ENCODE data around the gene LCOR. TPM values are rescaled to one million over a fixed set of nuclear protein-coding genes. Genes with fewer than 3 reads are reported as not detected.

The LCOR gene
- total and polyA plus RNA-seq, 9 of the 15 experiments (the other 6 are each of a cell fraction or from before 2014, with no cell fraction given), result 3.6 to 25.2 (median 14.4) TPM

GRCh38 chr10:96791902-96792301 lies 40.2 kb upstream of the LCOR start:
- H3K9ac ChIP-seq (ENCODE audit: insufficient read depth in 1 of 2, low read depth in 2 of 2, low read length in 2 of 2), result no peak overlapping the region
- ChIA-PET CTCF (ENCODE audit: low intra/inter-chr PET ratio) (no interaction called here), POLR2A (no interaction called here)
- H3K79me2 ChIP-seq (ENCODE audit: control insufficient read depth, insufficient read depth, low read length), result no peaks in the 10 kb centered on the region
- no TSS peak for BruUV-seq (replicated peaks)
- no peaks in the 10 kb centered on the region for H3K9me3 ChIP-seq (replicated peaks; ENCODE audit: control insufficient read depth, insufficient read depth, low read depth, low read length)
- intact Hi-C loops (cut with micrococcal nuclease) (no loop called here), in situ Hi-C loops (cut with MboI) (no loop called here)
- H3K36me3 ChIP-seq (ENCODE audit: control insufficient read depth, insufficient read depth, low read length), result no peaks in the 10 kb centered on the region
- no peaks in the 10 kb centered on the region for H3K27me3 ChIP-seq (ENCODE audit: control insufficient read depth in 2 of 2, insufficient read depth in 2 of 2, low read length in 2 of 2)
- no peak overlapping the region for H3K27ac ChIP-seq (ENCODE audit: extremely low read depth, low read depth, low read length)
- H3K4me2 ChIP-seq (ENCODE audit: insufficient read depth, low read length), result no peak overlapping the region
- no peak overlapping the region for H3K4me3 ChIP-seq
- ATAC-seq (no peak), FAIRE-seq (no peak), DNase-seq (ENCODE audit: extremely low read depth in 1 of 4, low spot score in 3 of 4) (no peak)
- no peaks in the 10 kb centered on the region; a peak in 1 of 5 replicates for H3K4me1 ChIP-seq (replicated peaks in 1 of 2; ENCODE audit: control insufficient read depth in 2 of 2, insufficient read depth in 2 of 2, low read length in 2 of 2)
- no peak overlapping the region for H2AFZ ChIP-seq (ENCODE audit: low read depth, low read length)
- WGBS (ENCODE audit: insufficient coverage, low coverage, missing lambda C conversion rate), result 17% methylated on average over 1 of the region's 1 CpG
- peaks cover 2% of the 10 kb centered on the region for H3K9me1 ChIP-seq (ENCODE audit: control insufficient read depth, insufficient read depth, low read length)
- H4K20me1 ChIP-seq (replicated peaks; ENCODE audit: control insufficient read depth, insufficient read depth, low read length), result no peaks in the 10 kb centered on the region
- TF ChIP-seq HNRNPL (IDR thresholded peaks at IDR 0.05; ENCODE audit: low read depth, low read length), result no peak
- no peak for TF ChIP-seq HBP1 (CRISPR knock-in tag; IDR thresholded peaks at IDR 0.05)
- TF ChIP-seq NRF1 (conservative IDR thresholded peaks at IDR 0.05 in 1 of 2, IDR thresholded peaks at IDR 0.05 in 1 of 2), result no peak
- no peak for TF ChIP-seq HIVEP1 (CRISPR knock-in tag; IDR thresholded peaks at IDR 0.05)
- no peak for TF ChIP-seq HMG20B (CRISPR knock-in tag; IDR thresholded peaks at IDR 0.05)
- no peak for TF ChIP-seq HMBOX1 (IDR thresholded peaks at IDR 0.05)
- TF ChIP-seq PTBP1 (IDR thresholded peaks at IDR 0.05; ENCODE audit: low read depth, low read length), result no peak
- TF ChIP-seq FOXP1 (CRISPR knock-in tag; IDR thresholded peaks at IDR 0.05), result no peak
- TF ChIP-seq ZNF512 (tag; IDR thresholded peaks at IDR 0.05), result peak; percentile 66
- no peak for TF ChIP-seq USF2 (CRISPR knock-in tag; IDR thresholded peaks at IDR 0.05)
- TF ChIP-seq ZNF609 (CRISPR knock-in tag; IDR thresholded peaks at IDR 0.05; ENCODE audit: borderline replicate concordance), result no peak
- no peak for TF ChIP-seq ZBTB26 (CRISPR knock-in tag; IDR thresholded peaks at IDR 0.05)
